GM23338 (cell line): ENCODE results near the gene CEP350. TPM values are rescaled to one million over a fixed set of nuclear protein-coding genes. Genes with fewer than 3 reads are reported as not detected.

Experiments used
- ATAC-seq: fragments of 200-7000 bp; cut with Tn5 transposase; 3 replicates; pipeline ENCODE4 v1.9.1; 2020
- DNase-seq: peaks from one replicate; pipeline ENCODE4 v3.0.0-alpha.2; 2015; ENCODE audit warnings: low spot score
- H2AFZ ChIP-seq: fragments of 200-600 bp; sonication (generic); 2 replicates; pipeline ENCODE4 v1.8.0; 2016; ENCODE audit warnings: antibody characterized with exemption, mild to moderate bottlenecking, moderate library complexity
- H3F3A ChIP-seq: fragments of 200-600 bp; sonication (generic); replicated peaks from 2 replicates; pipeline ENCODE4 v1.8.0; 2017; ENCODE audit warnings: antibody characterized with exemption, mixed run types, low read depth
- H3K27ac ChIP-seq: fragments of 200-600 bp; sonication (generic); 2 replicates; pipeline ENCODE4 v1.6.1; 2016; ENCODE audit warnings: low read depth
- H3K27me3 ChIP-seq: fragments of 200-600 bp; sonication (generic); 2 replicates; pipeline ENCODE4 v1.8.0; 2016; ENCODE audit warnings: mild to moderate bottlenecking, mixed run types, moderate library complexity; ENCODE audit not compliant: insufficient read depth
- H3K36me3 ChIP-seq: fragments of 200-600 bp; sonication (generic); 2 replicates; pipeline ENCODE4 v1.8.0; 2016; ENCODE audit warnings: mild to moderate bottlenecking; ENCODE audit not compliant: insufficient read depth
- H3K4me1 ChIP-seq: fragments of 200-600 bp; sonication (generic); 2 replicates; pipeline ENCODE4 v1.8.0; 2016; ENCODE audit warnings: mild to moderate bottlenecking, moderate library complexity; ENCODE audit not compliant: insufficient read depth
- H3K4me2 ChIP-seq: fragments of 200-600 bp; sonication (generic); 2 replicates; pipeline ENCODE4 v1.7.1; 2017; ENCODE audit warnings: mixed run types
- H3K4me3 ChIP-seq: fragments of 200-600 bp; sonication (generic); 2 replicates; pipeline ENCODE4 v1.6.1; 2016; ENCODE audit warnings: mixed run types
- H3K79me2 ChIP-seq: fragments of 200-600 bp; sonication (generic); replicated peaks from 2 replicates; pipeline ENCODE4 v1.8.0; 2017; ENCODE audit warnings: mild to moderate bottlenecking; ENCODE audit not compliant: insufficient read depth
- H3K9me2 ChIP-seq: fragments of 200-600 bp; sonication (generic); 2 replicates; pipeline ENCODE4 v1.8.0; 2017; ENCODE audit not compliant: insufficient read depth
- H4K20me1 ChIP-seq: fragments of 200-600 bp; sonication (generic); replicated peaks from 2 replicates; pipeline ENCODE4 v1.8.0; 2017; ENCODE audit warnings: mild to moderate bottlenecking; ENCODE audit not compliant: insufficient read depth
- H3K27ac Mint-ChIP-seq: 2 replicates; pipeline ENCODE4 v1.8.0; 2020; ENCODE audit warnings: inconsistent platforms, mild to moderate bottlenecking, moderate library complexity, mixed read lengths
- H3K27me3 Mint-ChIP-seq: 3 replicates; pipeline ENCODE4 v1.8.0; 2022; ENCODE audit warnings: low read depth, mild to moderate bottlenecking, moderate library complexity, mixed read lengths, inconsistent platforms; ENCODE audit not compliant: insufficient read depth, poor library complexity
- H3K36me3 Mint-ChIP-seq: 3 replicates; pipeline ENCODE4 v1.8.0; 2021; ENCODE audit warnings: low read depth, mild to moderate bottlenecking, inconsistent platforms, moderate library complexity, mixed read lengths
- H3K4me1 Mint-ChIP-seq: 3 replicates; pipeline ENCODE4 v1.8.0; 2020; ENCODE audit warnings: mild to moderate bottlenecking, inconsistent platforms, mixed read lengths
- H3K4me3 Mint-ChIP-seq: 3 replicates; pipeline ENCODE4 v1.8.0; 2021; ENCODE audit warnings: moderate library complexity, mild to moderate bottlenecking, inconsistent platforms, mixed read lengths
- H3K9me3 Mint-ChIP-seq: 3 replicates; pipeline ENCODE4 v1.8.0; 2020; ENCODE audit warnings: moderate library complexity, mild to moderate bottlenecking, inconsistent platforms, mixed read lengths
- CTCF ChIP-seq, 2 experiments: fragments of 200-600 bp in 1 of 2; sonication (generic) in 1 of 2; conservative IDR thresholded peaks; 2 replicates each; pipeline versions ENCODE4 v1.5.1 to v1.6.1; 2016 to 2017; ENCODE audit warnings: antibody characterized with exemption in 2 of 2, low read depth in 2 of 2, mild to moderate bottlenecking in 2 of 2, moderate library complexity in 1 of 2
- ETS1 ChIP-seq: IDR thresholded peaks from 2 replicates; pipeline ENCODE4 v1.6.1; 2016; ENCODE audit warnings: antibody characterized with exemption
- JUNB ChIP-seq: IDR thresholded peaks from one replicate; pipeline ENCODE4 v1.6.1; 2016; ENCODE audit warnings: antibody characterized with exemption; ENCODE audit not compliant: unreplicated experiment
- NANOG ChIP-seq: IDR thresholded peaks from 2 replicates; pipeline ENCODE4 v1.6.1; 2016; ENCODE audit warnings: antibody characterized with exemption, borderline replicate concordance
- POLR2AphosphoS5 ChIP-seq: IDR thresholded peaks from 2 replicates; pipeline ENCODE4 v1.6.1; 2016; ENCODE audit warnings: antibody characterized with exemption, low read depth
- REST ChIP-seq: IDR thresholded peaks from one replicate; pipeline ENCODE4 v1.6.1; 2018; ENCODE audit warnings: antibody characterized with exemption; ENCODE audit not compliant: unreplicated experiment
- STAT1 ChIP-seq: IDR thresholded peaks from one replicate; pipeline ENCODE4 v1.6.1; 2016; ENCODE audit warnings: antibody characterized with exemption; ENCODE audit not compliant: unreplicated experiment
- ZNF114 ChIP-seq: fragments of 250-450 bp; sonication (Bioruptor Pico); IDR thresholded peaks from 2 replicates; pipeline ENCODE4 v1.5.0; 2020; ENCODE audit warnings: mild to moderate bottlenecking, moderate library complexity
- ZNF331 ChIP-seq: fragments of 250-450 bp; sonication (Bioruptor Pico); IDR thresholded peaks from 2 replicates; pipeline ENCODE4 v1.5.0; 2020; ENCODE audit warnings: low read depth, mild to moderate bottlenecking, moderate library complexity
- polyA plus RNA-seq: library from polyadenylated mRNA; unstranded; fragments of >200 nt; fragmentation: Nextera tagmentation; extraction: Ambion mirVana; gene quantifications from 2 replicates; pipeline ENCODE4 v1.2.1, GENCODE V29; 2016
- total RNA-seq: library from RNA; depleted of rRNA; stranded (reverse); fragments of >200 nt; shearing (Covaris generic); gene quantifications from 2 replicates; pipeline ENCODE4 v1.2.3, GENCODE V29; 2014

CEP350 gene
- total and polyA plus RNA-seq, 2 experiments from 2014 or later: 23.4 to 36.8 TPM

- peaks cover 13% of the 10 kb centered on the region for H3K4me1 ChIP-seq
- H3K79me2 ChIP-seq: peaks cover 21% of the 10 kb centered on the region
- H3K4me2 ChIP-seq: no peak overlapping the region
- H2AFZ ChIP-seq: no peak overlapping the region
- no peak for ATAC-seq
- peaks cover 19% of the 10 kb centered on the region for H3K4me1 Mint-ChIP-seq
- H3K27ac Mint-ChIP-seq: no peak overlapping the region
- H3K36me3 ChIP-seq: no peaks in the 10 kb centered on the region
- DNase-seq: no peak
- no peak overlapping the region for H3K4me3 Mint-ChIP-seq
- H3F3A ChIP-seq: no peaks in the 10 kb centered on the region; the same call in 1 of the 2 replicates
- H3K4me3 ChIP-seq: no peak overlapping the region
- TF ChIP-seq NANOG (no peak), ZNF114 (no peak), STAT1 (no peak), ETS1 (no peak)
- peaks cover 19% of the 10 kb centered on the region for H4K20me1 ChIP-seq
- H3K27ac ChIP-seq: no peak overlapping the region
- H3K27me3 Mint-ChIP-seq: peaks cover 18% of the 10 kb centered on the region
- no peaks in the 10 kb centered on the region for H3K9me2 ChIP-seq
- peaks cover 34% of the 10 kb centered on the region for H3K27me3 ChIP-seq
- H3K36me3 Mint-ChIP-seq: no peaks in the 10 kb centered on the region; the same call in 2 of the 3 replicates
- H3K9me3 Mint-ChIP-seq: no peaks in the 10 kb centered on the region
Observed at GRCh38 chr1:180152588-180152987, 198.0 kb downstream of the CEP350 start.

GRCh38 chr1:180153032-180153431, 198.4 kb downstream of the CEP350 start:
- Histone ChIP-seq H3K27me3 (peaks cover 34% of the 10 kb centered on the region), H4K20me1 (peaks cover 19% of the 10 kb centered on the region), H3K9me2 (no peaks in the 10 kb centered on the region), H3K4me1 (peaks cover 13% of the 10 kb centered on the region), H3K79me2 (peaks cover 25% of the 10 kb centered on the region), H3K4me2 (no peak overlapping the region), H2AFZ (no peak overlapping the region), H3K27ac (no peak overlapping the region), H3K4me3 (no peak overlapping the region), H3K36me3 (no peaks in the 10 kb centered on the region), H3F3A (no peaks in the 10 kb centered on the region; the same call in 1 of the 2 replicates)
- ATAC-seq (no peak), DNase-seq (no peak)
- Mint-ChIP-seq H3K36me3 (no peaks in the 10 kb centered on the region; the same call in 2 of the 3 replicates), H3K4me1 (peaks cover 19% of the 10 kb centered on the region), H3K27ac (no peak overlapping the region), H3K9me3 (no peaks in the 10 kb centered on the region), H3K4me3 (peak overlapping the region; percentile 11; the same call in 1 of the 3 replicates), H3K27me3 (peaks cover 18% of the 10 kb centered on the region)
- no peak for TF ChIP-seq ZNF331 (CRISPR knock-in tag)
- TF ChIP-seq ZNF114: no peak
- TF ChIP-seq CTCF (conservative IDR thresholded peaks at IDR 0.05; ENCODE audit: low read depth in 2 of 2): no peak
- TF ChIP-seq REST: no peak
- no peak for TF ChIP-seq POLR2AphosphoS5
- TF ChIP-seq NANOG: no peak
- TF ChIP-seq STAT1: no peak
- TF ChIP-seq ETS1: no peak
- no peak for TF ChIP-seq JUNB
